ENCODE results near the gene NEMF.
"Not testable (repeated sequence)": the region's sequence is repeated elsewhere in the genome, so short reads cannot be mapped to it uniquely, and the experiment has no call there.

Gene NEMF

GRCh38 chr14:49852301-49853157 is at the start of gene NEMF:
Gene NEMF, minus strand, starts transcription at chr14:49852788. Its CDS starts 35 bp downstream, at chr14:49852753.
- DNase-seq: peak; percentile 79

- DNase-seq: no peak
Measured at GRCh38 chr14:49900973-49901372, 48.4 kb upstream of the NEMF start.

- DNase-seq: no peak
Measured at GRCh38 chr14:49898485-49898884, 45.9 kb upstream of the NEMF start.

- no peak for DNase-seq
Measured at GRCh38 chr14:49897965-49898364, 45.4 kb upstream of the NEMF start.

GRCh38 chr14:49897414-49897813 is 44.8 kb upstream of the NEMF start:
- no peak for DNase-seq

- DNase-seq: no peak
Measured at GRCh38 chr14:49896966-49897365, 44.4 kb upstream of the NEMF start.

- not testable (repeated sequence) for DNase-seq
Measured at GRCh38 chr14:49896272-49896671, 43.7 kb upstream of the NEMF start.

- no peak for DNase-seq
Measured at GRCh38 chr14:49895480-49895879, 42.9 kb upstream of the NEMF start.

GRCh38 chr14:49894214-49895107 is 41.9 kb upstream of the NEMF start:
- DNase-seq: not testable (repeated sequence)

- DNase-seq: peak; percentile 78
Measured at GRCh38 chr14:49893309-49894213, 41.0 kb upstream of the NEMF start.

GRCh38 chr14:49892636-49893308 is 40.2 kb upstream of the NEMF start, which contains the start of gene ARF6:
Gene ARF6, plus strand, starts transcription at chr14:49893082. Its CDS starts 655 bp downstream, at chr14:49893737.
- DNase-seq: peak; percentile 98

- no peak for DNase-seq
Measured at GRCh38 chr14:49892301-49892635, 39.7 kb upstream of the NEMF start.

- DNase-seq: no peak
Measured at GRCh38 chr14:49888293-49888692, 35.7 kb upstream of the NEMF start.

GRCh38 chr14:49886523-49886922 is 33.9 kb upstream of the NEMF start:
- no peak for DNase-seq

- no peak for DNase-seq
Measured at GRCh38 chr14:49882826-49883694, 30.5 kb upstream of the NEMF start.

- no peak for DNase-seq
Measured at GRCh38 chr14:49881350-49882001, 28.9 kb upstream of the NEMF start.

- DNase-seq: no peak
Measured at GRCh38 chr14:49880267-49881064, 27.9 kb upstream of the NEMF start.

- DNase-seq: peak; percentile 41
Measured at GRCh38 chr14:49879646-49880204, 27.1 kb upstream of the NEMF start.

- no peak for DNase-seq
Measured at GRCh38 chr14:49876563-49877127, 24.1 kb upstream of the NEMF start.
